HG03575 (cell line): Measurements from ENCODE around the gene CCDC185.

Experiments used
- ATAC-seq: cut with Tn5 transposase; IDR thresholded peaks from one replicate; pipeline ENCODE4 v1.9.1; 2021; ENCODE audit not compliant: unreplicated experiment, insufficient number of reproducible peaks, low FRiP score; ENCODE audit errors: extremely low read depth

The CCDC185 gene

GRCh38 chr1:223423641-223424233 lies 30.5 kb downstream of the CCDC185 start:
- ATAC-seq = no peak

DNA sequence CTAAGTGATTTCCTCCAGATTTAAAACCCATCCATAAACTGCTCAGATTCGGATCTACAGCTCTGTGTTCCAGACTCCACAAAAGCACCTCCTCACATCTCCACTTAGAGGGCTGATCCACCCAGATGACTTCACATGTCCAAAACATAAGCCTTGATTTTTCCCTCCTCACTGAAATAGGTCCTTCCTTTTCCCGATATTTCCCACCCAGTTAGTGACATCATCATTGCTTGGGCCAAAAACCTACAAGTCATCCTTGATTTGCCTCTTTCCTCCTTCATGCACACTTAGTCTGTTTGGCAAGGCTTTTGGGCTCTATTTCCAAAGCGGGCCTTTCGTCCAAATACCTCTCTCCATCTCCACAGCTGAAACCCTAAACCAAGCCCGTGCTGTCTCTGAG lies 32.3 kb downstream of the CCDC185 start:
- no peak for ATAC-seq

- no peak for ATAC-seq
Observed at GRCh38 chr1:223426936-223427335, 33.7 kb downstream of the CCDC185 start.

DNA sequence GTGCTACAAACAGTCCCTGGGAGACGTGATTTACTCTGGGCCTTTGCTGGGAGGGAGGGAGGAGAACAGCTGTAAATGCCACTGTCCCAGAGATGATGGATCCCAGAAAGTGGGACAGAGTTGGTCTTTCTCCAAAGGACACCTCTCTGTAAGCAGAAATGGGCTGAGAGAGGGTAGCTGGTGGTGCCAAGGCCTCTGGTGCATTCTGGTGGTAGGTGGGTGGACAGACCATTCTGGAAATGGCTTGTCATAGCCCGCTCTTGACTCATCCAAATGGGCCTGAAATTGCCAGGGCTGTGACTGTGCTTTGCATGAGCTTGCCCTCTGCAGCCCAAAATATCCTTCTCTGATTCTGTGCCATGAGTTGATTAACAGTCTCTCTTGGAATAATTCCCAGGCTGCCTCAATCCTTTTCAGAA lies 36.1 kb downstream of the CCDC185 start:
- ATAC-seq = no peak

- no peak for ATAC-seq
Observed at GRCh38 chr1:223429821-223430220, 36.6 kb downstream of the CCDC185 start.

DNA sequence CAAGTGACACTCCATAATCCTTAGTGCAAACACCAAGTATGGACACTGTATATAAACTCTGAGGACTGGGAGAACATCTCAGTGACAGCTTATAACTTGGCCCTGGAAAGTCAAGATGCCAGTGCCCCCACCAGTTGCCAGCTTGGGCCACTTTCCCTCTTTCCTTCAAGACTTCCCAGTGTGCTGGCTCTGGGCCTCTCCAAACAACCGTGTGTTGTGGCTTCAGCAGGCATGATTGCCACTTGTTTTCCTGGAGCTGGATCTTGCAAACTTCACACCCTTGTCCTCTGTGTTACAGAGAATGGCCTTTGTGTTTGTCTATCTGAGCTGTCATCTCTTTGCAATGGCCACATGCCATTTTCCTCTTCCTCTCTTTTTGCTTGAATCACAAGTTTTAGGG lies 37.0 kb downstream of the CCDC185 start:
- ATAC-seq = no peak

DNA sequence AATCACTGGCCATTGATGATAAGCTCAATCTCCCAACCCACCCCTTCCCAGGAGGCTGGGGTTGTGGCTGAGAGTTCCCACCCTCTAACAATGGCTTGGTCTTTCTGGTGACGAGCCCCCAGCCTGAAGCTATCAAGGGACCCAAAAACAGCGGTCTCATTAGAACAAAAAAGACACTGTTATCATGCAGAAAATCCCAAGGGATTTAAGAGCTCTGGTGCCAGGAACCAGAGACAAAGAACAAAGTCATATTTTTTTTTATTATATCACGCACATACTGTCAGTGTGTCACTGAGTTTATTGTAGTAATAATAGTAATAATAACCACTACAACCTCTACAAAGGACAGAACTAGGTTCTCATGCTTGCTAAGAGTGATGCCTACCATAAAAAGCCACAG lies 43.9 kb downstream of the CCDC185 start:
- no peak for ATAC-seq

- ATAC-seq = no peak
Observed at GRCh38 chr1:223443397-223443796, 50.2 kb downstream of the CCDC185 start.

DNA sequence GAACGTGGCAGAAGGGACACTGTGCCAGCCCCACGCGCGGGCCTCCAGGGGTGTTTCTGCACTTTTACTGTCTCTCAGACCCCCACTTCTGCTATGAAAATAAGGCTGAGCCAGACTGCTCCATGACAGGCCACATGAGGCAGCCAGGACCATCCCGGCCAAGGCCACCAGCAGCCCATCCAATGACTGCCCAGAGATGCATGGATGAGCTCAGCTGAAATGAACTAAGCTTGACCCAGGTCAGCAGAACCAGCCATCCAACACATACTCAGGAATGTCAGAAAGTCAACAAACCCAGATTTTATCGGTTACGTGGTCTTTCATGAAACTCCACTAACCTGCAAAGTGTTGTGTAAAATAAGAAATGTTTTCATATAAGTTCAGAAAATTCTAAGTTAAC lies 51.2 kb downstream of the CCDC185 start:
- ATAC-seq = no peak
